GM19043 (cell line): ENCODE measurements around the gene CACNA1C.

Experiments
- ATAC-seq: cut with Tn5 transposase; IDR thresholded peaks from one replicate; pipeline ENCODE4 v1.9.1; 2021; ENCODE audit warnings: low read depth; ENCODE audit not compliant: unreplicated experiment

Gene CACNA1C

GRCh38 chr12:2422591-2422990 lies 369.8 kb downstream of the CACNA1C start:
- ATAC-seq = no peak

GRCh38 chr12:2429032-2429431 lies 376.2 kb downstream of the CACNA1C start:
- ATAC-seq = no peak

- ATAC-seq = no peak
Observed at GRCh38 chr12:2431810-2432209, 379.0 kb downstream of the CACNA1C start.

- no peak for ATAC-seq
Observed at GRCh38 chr12:2432856-2433255, 380.1 kb downstream of the CACNA1C start.

GRCh38 chr12:2435511-2435910 lies 382.7 kb downstream of the CACNA1C start:
- ATAC-seq = no peak

- ATAC-seq = no peak
Observed at GRCh38 chr12:2439332-2440100, 386.7 kb downstream of the CACNA1C start.

GRCh38 chr12:2443776-2444175 lies 391.0 kb downstream of the CACNA1C start:
- no peak for ATAC-seq

- no peak for ATAC-seq
Observed at GRCh38 chr12:2445968-2446367, 393.2 kb downstream of the CACNA1C start.

GRCh38 chr12:2447861-2448260 lies 395.1 kb downstream of the CACNA1C start:
- no peak for ATAC-seq

GRCh38 chr12:2449586-2449985 lies 396.8 kb downstream of the CACNA1C start:
- no peak for ATAC-seq

- ATAC-seq = no peak
Observed at GRCh38 chr12:2450553-2450952, 397.8 kb downstream of the CACNA1C start.

GRCh38 chr12:2451025-2451424 lies 398.2 kb downstream of the CACNA1C start:
- ATAC-seq = no peak

- ATAC-seq = no peak
Observed at GRCh38 chr12:2451497-2451896, 398.7 kb downstream of the CACNA1C start.

GRCh38 chr12:2453076-2453760 lies 400.4 kb downstream of the CACNA1C start:
- ATAC-seq = no peak

- no peak for ATAC-seq
Observed at GRCh38 chr12:2453761-2454090, 400.9 kb downstream of the CACNA1C start.

- ATAC-seq = no peak
Observed at GRCh38 chr12:2454601-2455177, 401.9 kb downstream of the CACNA1C start.

- no peak for ATAC-seq
Observed at GRCh38 chr12:2455410-2455809, 402.6 kb downstream of the CACNA1C start.

GRCh38 chr12:2456122-2456812 lies 403.5 kb downstream of the CACNA1C start:
- ATAC-seq = no peak

GRCh38 chr12:2456813-2457186 lies 404.0 kb downstream of the CACNA1C start:
- no peak for ATAC-seq

- ATAC-seq = no peak
Observed at GRCh38 chr12:2457215-2457932, 404.6 kb downstream of the CACNA1C start.

GRCh38 chr12:2457933-2458414 lies 405.2 kb downstream of the CACNA1C start:
- ATAC-seq = no peak
